ENCODE data around the gene RNF11.

The RNF11 gene

GRCh38 chr1:51316113-51316845 lies 80.2 kb downstream of the RNF11 start:
- no peak for DNase-seq

GRCh38 chr1:51316846-51317120 lies 80.7 kb downstream of the RNF11 start:
- DNase-seq, result no peak

GRCh38 chr1:51317798-51318197 lies 81.7 kb downstream of the RNF11 start:
- DNase-seq, result no peak

- DNase-seq, result no peak
These were observed 85.2 kb downstream of the RNF11 start for GRCh38 chr1:51320967-51321923.

- DNase-seq, result no peak
These were observed 85.8 kb downstream of the RNF11 start for GRCh38 chr1:51321924-51322280.

GRCh38 chr1:51322417-51323101 lies 86.5 kb downstream of the RNF11 start:
- no peak for DNase-seq

Measured in activated T-cell treated with anti-CD3 and anti-CD28 coated beads, Interleukin-2, amount 50 U/mL, for 48 hours (primary cell).